HEK293T (cell line): ENCODE data around the gene CLOCK.

Experiments used
- ARNT ChIP-seq: fragments of 450-650 bp; IDR thresholded peaks from 2 replicates; pipeline ENCODE4 v1.6.1; 2017; ENCODE audit warnings: mild to moderate bottlenecking
- BHLHE40 ChIP-seq: fragments of 450-650 bp; IDR thresholded peaks from 2 replicates; pipeline ENCODE4 v1.6.1; 2016; ENCODE audit warnings: mild to moderate bottlenecking, moderate library complexity, borderline replicate concordance
- FOXA1 ChIP-seq: fragments of 450-650 bp; IDR thresholded peaks from 2 replicates; pipeline ENCODE4 v1.6.1; 2016; ENCODE audit warnings: mild to moderate bottlenecking
- HDGF ChIP-seq: fragments of 450-650 bp; IDR thresholded peaks from 2 replicates; pipeline ENCODE4 v1.6.1; 2017; ENCODE audit warnings: antibody characterized with exemption, borderline replicate concordance
- LEF1 ChIP-seq: fragments of 450-650 bp; IDR thresholded peaks from 2 replicates; pipeline ENCODE4 v1.6.1; 2017; ENCODE audit warnings: mild to moderate bottlenecking, borderline replicate concordance
- SP1 ChIP-seq: fragments of 450-650 bp; IDR thresholded peaks from 2 replicates; pipeline ENCODE4 v1.6.1; 2017
- SUZ12 ChIP-seq: fragments of 450-650 bp; IDR thresholded peaks from 2 replicates; pipeline ENCODE4 v1.6.1; 2016; ENCODE audit warnings: mild to moderate bottlenecking
- TARDBP ChIP-seq: fragments of 450-650 bp; IDR thresholded peaks from 2 replicates; pipeline ENCODE4 v1.6.1; 2016

DNA sequence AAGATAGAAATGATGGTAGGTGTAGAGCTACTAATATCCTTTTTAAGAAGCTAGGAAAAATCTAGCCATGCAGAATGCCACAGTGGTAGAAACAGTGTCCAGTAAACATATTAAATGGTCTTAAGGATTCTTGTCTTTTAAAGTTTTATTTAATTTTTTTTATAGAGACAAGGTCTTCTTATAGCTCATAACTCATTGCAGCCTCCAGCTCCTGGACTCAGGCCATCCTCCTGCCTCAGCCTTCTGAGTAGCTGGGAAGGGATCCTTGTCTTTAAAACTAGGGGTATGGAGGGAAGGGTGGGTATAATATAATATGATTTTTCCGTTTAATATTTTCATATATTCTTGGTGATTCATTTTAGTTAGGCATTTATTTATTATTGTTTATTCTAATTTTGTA lies 147.1 kb downstream of the CLOCK start:
- TF ChIP-seq SP1 (no peak), HDGF (no peak), FOXA1 (no peak), BHLHE40 (no peak), LEF1 (no peak), SUZ12 (no peak), ARNT (no peak), TARDBP (no peak)
